Measurements from ENCODE around the gene DCUN1D2.
"Not testable (repeated sequence)": the region's sequence is repeated elsewhere in the genome, so short reads cannot be mapped to it uniquely, and the experiment has no call there.

The DCUN1D2 gene

DNA sequence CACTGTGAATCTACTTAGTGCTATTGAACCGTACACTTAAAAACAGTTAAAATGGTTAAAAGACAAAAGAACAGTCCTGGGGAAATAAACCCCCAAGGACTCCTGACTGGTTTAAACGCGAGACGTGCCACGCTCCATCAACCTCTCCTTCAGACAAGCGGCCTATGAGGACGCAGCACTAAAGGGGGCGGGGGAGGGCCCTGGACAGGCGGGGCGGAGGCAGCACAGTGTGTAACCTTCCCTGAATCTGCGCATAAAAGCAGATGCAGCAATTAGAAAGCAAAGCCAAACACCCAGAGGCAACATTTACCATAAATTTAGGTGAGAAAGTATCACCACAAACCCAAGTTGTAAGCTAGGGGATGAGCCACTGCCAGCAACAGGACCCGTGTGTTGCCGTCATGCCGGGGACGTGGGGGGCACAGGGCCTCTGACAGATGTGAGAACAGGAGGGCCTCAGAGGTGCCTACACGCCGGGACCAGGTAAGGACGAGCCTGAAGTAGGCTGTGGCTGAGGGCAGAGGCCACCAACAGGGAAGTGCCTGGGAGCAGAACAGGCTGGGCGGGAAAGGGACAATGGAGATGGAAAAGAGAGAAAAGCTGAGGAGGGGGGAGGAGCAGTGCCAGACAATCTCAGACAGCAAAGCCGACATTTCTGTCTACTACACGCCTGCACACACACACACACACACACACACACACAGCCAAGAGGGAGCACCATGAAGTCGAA, 21.9 kb downstream of the DCUN1D2 start:
- no peak overlapping the region for H3K4me3 ChIP-seq (ENCODE audit: low read depth, low read length)

DNA sequence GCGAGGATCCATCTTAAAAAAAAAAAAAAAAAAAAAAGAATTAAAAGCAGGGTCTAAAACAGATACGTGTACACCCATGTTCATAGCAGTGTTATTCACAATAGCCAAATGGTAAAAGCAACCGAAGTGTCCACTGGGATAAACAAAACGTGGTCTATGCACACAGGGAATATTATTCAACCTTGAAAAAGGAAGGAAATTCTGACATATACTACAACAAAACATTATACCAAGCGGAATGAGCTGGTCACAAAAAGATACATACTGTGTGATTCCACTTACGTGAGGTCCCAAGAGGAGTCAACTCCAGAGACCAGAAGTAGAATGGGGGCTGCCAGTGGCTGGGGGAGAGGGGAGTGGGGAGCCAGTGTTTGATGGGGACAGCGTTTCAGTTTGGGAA, 22.5 kb downstream of the DCUN1D2 start:
- no peak overlapping the region for H3K4me3 ChIP-seq (ENCODE audit: low read depth, low read length)

GRCh38 chr13:113466383-113466782, 24.1 kb downstream of the DCUN1D2 start:
- no peak overlapping the region for H3K4me3 ChIP-seq (ENCODE audit: low read depth, low read length)

- H3K4me3 ChIP-seq (ENCODE audit: low read depth, low read length) = no peak overlapping the region
These were observed 25.2 kb downstream of the DCUN1D2 start for GRCh38 chr13:113465300-113465699.

- no peak overlapping the region for H3K4me3 ChIP-seq (ENCODE audit: low read depth, low read length)
These were observed 26.0 kb downstream of the DCUN1D2 start for GRCh38 chr13:113464476-113464875.

GRCh38 chr13:113461022-113461751, 29.3 kb downstream of the DCUN1D2 start:
- H3K4me3 ChIP-seq (ENCODE audit: low read depth, low read length) = no peak overlapping the region

DNA sequence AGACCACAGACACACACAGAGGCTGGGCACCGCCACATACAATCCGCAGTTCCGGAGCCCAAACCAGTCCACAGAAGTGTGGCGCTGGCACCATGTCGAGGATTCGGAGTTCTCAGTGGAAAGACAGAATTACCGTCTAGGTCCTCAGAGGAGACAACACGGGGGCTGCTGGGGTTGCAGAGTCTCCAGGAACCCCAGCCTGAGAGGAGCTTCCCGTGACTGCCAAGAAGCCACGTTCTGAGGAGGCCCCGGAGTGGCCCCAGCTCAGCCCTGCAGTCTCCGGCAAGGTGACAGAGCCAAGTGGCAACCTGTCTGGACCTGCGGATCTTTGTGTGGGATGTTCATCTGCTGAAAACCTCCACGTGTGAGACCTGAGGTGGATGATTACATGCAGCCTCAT, 29.9 kb downstream of the DCUN1D2 start:
- no peak overlapping the region for H3K4me3 ChIP-seq (ENCODE audit: low read depth, low read length)

- H3K4me3 ChIP-seq (ENCODE audit: low read depth, low read length) = no peak overlapping the region
These were observed 30.4 kb downstream of the DCUN1D2 start for GRCh38 chr13:113460064-113460555.

GRCh38 chr13:113458253-113459065, 32.1 kb downstream of the DCUN1D2 start:
- no peak overlapping the region for H3K4me3 ChIP-seq (ENCODE audit: low read depth, low read length)

DNA sequence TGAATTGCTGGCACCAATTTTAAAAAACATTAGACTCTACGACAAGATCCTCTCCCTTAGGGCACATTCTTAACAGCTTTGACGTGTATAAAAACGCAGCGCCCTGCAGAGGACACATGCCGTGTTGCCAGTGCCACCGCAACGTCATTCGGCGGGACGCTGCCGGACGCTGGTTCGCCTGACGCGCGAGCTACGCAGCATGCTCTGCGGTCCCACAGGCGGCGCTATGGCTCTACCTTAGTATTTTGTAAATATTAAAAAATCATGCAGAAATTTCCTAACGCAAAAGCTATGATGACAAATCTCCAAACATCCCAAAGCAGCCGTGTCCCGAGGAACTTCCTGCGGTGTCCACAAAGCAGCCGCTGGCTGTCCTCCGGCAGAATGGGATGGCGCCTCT, 33.0 kb downstream of the DCUN1D2 start:
- no peak overlapping the region for H3K4me3 ChIP-seq (ENCODE audit: low read depth, low read length)

- no peak overlapping the region for H3K4me3 ChIP-seq (ENCODE audit: low read depth, low read length)
These were observed 34.3 kb downstream of the DCUN1D2 start for GRCh38 chr13:113456116-113456702.

DNA sequence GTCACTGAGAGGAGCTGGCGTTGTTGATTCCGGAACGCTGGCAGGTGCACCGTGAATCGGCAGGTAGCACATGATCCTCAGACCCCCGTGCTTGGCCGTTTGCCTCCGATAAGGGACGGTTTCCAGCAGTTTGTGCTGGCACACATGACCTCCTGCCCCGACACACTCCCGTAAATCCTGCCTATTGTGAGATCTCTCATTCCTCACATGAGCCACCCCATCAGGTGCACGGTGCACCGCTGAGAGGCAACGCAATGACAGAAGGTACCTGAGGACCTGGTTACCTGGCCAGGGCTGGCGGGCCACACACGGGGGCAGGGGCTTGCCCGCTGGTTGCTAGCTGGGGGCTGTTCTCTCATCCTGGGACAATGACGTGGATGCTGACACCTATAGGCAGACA, 35.1 kb downstream of the DCUN1D2 start:
- H3K4me3 ChIP-seq (ENCODE audit: low read depth, low read length) = no peak overlapping the region

GRCh38 chr13:113454936-113455335, 35.6 kb downstream of the DCUN1D2 start:
- H3K4me3 ChIP-seq (ENCODE audit: low read depth, low read length) = no peak overlapping the region

DNA sequence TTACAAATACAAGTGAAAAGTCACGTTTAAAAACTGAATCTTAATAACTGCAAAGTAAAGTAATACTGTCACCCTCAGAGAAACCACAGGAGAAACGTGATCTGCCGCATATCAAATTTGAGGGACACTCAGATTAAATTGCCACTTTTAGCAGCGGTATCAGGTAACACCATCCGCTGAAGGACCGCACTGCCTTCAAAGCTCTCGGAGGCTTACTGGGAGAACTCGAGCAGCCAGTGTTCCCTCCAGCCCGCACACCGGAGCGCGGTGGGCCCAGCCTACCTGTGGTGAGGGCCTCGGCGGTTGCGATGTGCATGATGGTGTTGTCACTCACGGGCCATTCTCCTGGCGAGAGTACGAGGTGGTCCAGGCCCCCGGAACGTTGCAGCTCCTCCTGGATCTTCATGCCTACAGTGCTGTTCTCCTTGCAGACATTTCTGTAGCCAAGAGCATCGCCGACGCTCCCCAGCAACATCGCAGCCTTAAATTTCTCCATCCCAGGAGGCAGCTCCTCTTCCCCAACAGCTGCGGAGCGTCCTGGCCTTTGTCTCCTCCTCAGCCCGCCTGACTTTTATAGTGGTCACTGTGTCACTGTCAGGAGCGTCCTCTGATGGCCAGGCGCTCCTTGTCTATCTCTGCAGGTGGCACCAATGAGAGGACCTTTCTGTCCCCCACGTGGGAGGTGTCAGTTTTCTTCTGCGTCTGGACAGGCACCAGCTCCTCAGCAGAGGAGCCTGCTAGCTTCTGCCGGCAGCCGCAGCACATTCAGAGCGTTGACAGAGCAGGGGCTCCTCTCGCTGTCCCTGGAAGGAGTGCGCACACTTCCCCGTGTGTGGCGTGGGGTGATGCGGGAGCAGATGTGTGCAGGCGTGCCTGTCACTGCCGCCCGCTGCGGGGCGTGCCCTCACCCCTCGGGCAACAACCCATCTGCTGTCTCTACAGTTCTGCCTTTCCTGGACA, 37.3 kb downstream of the DCUN1D2 start, which contains the start of gene ADPRHL1:
TSS of gene ADPRHL1 (minus strand) at position 547 of the 960 bp plus-strand sequence. CDS start at position 496, 51 bp downstream.
- no peak within 1 kb of the TSS for H3K4me3 ChIP-seq (ENCODE audit: low read depth, low read length)

DNA sequence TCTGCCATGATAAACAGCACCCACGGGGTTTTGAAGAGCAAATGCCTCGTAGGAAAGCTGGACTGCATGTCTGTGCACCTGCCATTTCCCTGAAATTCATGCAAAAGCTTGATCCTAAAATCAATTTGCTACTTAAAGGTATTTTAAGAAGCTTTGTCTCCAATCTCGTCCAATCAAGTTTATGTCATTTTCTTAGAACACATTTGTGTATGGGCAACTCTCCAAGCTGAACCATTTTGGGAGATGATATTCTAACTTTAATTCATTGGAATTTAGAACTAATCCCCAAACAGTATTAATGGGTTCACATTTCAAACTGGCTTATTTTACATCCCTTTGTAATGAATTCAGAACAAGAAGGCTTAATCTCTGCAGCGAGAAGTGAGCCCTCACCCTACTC, 38.0 kb downstream of the DCUN1D2 start:
- H3K4me3 ChIP-seq (ENCODE audit: low read depth, low read length) = no peak overlapping the region

- no peak overlapping the region for H3K4me3 ChIP-seq (ENCODE audit: low read depth, low read length)
These were observed 38.5 kb downstream of the DCUN1D2 start for GRCh38 chr13:113451951-113452421.

GRCh38 chr13:113450861-113451620, 39.5 kb downstream of the DCUN1D2 start:
- not testable (repeated sequence) for H3K4me3 ChIP-seq (ENCODE audit: low read depth, low read length)

GRCh38 chr13:113450348-113450744, 40.2 kb downstream of the DCUN1D2 start:
- not testable (repeated sequence) for H3K4me3 ChIP-seq (ENCODE audit: low read depth, low read length)

Data from iPS-11a (cell line).